HL-60/S4 (cell line): ENCODE measurements around the gene SORCS3.

Experiments used
- in situ Hi-C: fragments of 300-500 bp; cut with MboI; formaldehyde crosslinking; loops from 2 replicates; pipeline ENCODE4 v1.14.3; 2022; ENCODE audit warnings: low sequenced_read_pairs

Gene SORCS3

DNA sequence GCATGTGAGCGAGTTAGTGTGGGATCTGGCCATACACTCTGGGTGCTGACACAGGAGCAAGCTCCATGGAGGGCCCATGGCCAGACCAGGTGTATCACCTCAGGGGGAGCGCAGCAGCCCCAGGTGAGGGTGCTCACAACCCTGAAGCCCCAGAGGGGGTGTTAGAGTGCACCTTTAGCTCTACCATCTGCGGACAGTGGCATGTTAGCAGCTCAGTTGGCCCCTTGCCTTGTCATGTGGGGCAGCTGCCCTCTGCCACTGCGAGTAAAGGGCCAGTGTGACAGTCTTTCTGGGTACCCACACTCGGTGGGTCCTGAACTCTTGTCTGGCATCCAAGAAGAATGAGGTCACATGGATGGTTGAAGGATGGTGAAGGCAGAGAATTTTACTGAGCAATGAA is 600.2 kb downstream of the SORCS3 start:
- in situ Hi-C loops, result no loop called here

DNA sequence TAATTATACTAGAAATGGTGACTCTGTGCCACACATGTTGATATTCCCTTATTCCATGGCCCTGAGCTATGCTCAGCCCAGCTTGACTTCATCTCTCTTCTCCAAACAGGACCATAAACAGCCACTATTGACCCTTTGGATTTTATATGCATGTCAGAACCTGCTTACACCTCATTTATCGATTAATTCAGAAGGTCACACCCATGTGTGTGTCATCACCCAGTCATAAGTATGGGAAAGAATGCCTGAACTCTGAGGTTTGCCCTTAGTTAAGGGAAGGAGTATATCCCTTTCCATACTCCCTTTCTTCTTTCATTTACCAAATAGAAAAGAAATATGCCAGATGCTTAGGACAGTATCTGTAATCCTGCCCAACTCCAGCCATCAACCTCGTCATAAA is 602.3 kb downstream of the SORCS3 start:
- in situ Hi-C loops, result no loop called here

DNA sequence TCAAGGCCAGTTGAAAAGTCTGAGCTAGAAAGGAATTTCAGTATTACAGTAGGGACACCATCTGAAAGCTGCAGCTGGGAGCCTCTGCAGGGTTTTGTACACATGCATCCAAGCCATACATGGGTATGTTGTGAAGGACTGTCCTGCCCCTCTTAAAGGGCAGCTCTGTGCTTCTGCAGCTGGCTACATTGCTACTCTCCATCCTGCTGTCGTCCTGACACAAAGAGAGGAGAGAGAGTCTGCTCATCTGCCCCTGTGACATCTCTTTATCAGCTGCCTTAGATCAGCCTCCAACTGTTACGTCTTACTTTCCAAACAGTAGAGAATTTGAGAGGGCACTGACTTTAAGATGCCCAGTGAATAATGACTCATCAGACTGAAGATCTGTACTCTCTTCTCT is 602.7 kb downstream of the SORCS3 start:
- in situ Hi-C loops, result no loop called here

DNA sequence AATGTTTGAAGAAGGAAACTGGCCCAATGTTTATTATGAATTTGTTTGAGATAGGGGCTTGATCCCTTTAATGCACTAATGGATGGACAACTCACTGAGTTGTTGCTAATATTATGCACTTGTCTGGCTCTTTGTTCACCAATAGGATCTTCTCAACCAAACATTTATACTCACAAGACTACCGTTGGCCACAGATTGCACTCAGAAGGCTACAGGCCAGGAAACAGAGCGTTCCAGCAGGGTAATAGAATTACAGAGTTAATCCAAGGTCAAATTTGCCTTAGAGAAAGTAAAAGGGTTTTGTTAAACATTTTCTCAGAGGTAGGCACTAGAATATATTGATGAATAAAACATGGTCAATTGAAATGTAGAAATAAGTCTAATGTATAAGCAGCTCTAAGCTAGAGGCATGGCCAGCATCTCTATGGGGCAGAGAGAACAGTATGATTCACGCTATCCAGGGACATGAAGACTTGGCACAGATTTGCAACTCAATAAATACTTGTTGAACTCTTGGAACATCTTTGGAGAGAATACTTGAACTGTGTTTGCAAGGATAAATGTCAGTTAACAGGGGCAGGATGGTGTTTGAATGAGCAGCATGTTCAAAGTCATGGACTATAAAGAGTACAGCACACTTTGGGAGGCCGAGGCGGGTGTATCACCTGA is 606.9 kb downstream of the SORCS3 start:
- in situ Hi-C loops, result no loop called here

DNA sequence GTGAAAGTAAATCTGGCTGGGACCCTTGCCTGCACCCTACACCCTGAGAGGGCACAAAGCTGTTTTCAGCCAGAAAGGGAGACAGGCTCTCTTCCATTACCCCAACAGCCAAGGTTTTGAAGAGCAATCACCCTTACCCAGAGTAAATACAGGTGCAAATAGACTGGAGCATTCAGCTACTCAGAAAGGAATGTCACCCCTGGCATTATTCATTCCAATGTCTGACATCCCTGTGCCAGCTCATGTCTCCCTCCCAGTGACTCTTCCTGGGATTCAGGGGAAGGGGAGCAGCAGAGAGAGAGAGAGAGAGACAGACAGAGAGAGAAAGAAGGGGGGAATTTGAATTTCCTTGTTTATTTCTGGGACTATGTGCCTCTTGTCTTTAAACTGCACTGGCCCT is 611.8 kb downstream of the SORCS3 start:
- in situ Hi-C loops, result no loop called here

DNA sequence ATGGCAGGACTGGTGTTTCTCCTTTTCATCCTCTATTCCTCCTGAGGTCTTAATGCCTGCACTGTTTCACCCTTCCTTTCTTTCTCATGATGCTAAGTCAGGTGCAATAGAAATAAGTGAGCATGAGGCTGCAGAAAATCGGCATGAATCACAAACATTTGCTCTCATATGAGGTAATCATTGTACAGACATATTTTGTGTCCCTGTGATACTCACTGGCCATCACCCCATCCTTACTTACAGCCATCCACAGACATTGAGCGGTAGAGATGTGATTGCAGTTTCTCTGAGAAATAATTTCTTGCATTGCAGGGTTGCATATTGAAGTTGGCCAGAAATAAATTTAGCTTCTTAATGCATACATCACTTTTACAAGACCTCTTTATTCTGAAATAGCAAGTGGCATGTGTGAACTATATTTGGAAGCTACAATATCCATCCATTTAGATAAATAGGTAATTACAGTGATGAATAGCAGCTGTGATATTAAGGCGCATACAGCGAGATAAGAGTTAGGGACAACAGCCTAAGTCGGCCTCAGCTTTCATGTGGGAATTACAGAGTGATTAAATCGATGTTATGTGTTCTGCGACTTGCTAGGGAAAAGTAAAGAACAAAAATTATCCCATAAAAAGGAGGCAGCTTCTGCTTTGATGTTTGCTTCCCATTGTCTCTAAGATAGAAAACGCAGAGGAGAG is 612.6 kb downstream of the SORCS3 start:
- in situ Hi-C loops, result no loop called here

DNA sequence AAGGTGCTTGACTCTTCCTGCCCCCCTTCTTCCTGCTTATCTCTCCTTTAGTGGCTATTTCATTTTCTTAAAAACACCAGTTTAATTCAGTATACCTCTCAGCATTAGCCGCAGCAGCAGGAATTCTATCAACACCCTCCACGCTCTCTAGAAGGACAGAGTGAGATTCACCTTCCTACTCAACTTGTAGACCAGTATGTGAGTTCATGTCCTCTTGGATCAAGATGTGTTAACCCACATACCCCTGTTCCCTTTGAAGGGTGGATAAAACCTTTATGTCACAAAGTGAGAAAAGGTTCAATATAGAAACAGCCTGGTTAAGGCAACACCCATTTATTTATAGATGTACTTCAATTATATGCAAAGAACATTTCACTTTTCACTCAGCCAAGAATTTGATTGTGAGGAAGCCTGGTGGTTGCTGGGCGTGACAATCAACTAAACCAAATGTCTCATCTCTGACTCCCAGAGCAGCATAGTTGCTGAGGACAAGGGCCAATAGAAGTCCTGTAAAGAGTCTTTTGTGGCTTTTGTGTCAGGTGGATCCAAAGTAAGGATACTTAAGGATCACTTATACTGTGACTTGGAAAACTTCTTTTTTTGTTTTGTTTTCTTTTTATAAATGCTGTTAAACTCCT is 617.1 kb downstream of the SORCS3 start:
- in situ Hi-C loops, result no loop called here

GRCh38 chr10:105258674-105259065 is 617.6 kb downstream of the SORCS3 start:
- in situ Hi-C loops, result no loop called here

DNA sequence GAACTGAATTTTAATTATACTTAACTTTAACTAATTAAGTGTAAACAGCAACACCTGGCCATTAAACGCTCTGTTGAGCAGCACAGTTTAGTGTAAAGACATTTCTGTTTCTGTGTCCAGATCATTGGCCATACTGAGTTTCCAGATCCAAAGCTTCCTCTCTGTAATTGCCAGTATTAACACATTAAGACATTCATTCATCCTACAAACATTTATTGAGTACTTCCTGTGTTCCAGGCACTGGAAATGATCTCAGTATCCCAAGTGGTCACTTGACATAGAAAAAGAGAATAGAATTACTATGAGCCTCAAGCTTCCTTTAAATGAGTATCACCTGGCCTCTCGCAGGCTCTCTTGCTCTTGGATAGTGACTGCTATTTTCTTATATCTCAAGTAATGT is 618.1 kb downstream of the SORCS3 start:
- in situ Hi-C loops, result no loop called here

- in situ Hi-C loops, result no loop called here
These were observed 621.6 kb downstream of the SORCS3 start for GRCh38 chr10:105262666-105263065.

DNA sequence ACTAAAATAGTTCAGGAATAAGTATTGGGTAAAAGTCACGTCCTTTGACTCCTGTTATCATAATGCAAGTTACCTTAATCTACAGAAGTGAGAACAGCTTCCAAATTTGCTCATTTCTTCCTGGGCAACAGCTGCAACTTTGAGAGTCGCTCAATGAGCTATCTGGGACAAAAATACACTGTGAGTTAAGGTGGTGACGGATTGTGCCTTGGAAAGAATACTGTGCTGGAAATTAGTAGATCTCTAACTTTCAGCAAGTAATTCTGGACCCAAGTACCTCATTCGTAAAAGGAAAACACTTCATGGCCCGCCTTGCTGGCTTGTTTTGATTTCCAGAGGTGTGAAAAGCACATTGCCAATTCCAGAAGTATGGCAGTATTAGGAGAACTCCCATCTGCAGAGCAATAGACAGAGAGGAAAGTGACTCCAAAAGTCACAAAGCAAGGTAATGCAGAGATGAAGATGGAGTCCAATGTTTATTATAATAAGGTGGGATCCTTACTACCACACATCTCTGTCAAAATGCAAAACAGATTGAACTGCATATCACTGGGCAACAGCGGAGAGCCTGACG is 626.0 kb downstream of the SORCS3 start:
- in situ Hi-C loops, result no loop called here

DNA sequence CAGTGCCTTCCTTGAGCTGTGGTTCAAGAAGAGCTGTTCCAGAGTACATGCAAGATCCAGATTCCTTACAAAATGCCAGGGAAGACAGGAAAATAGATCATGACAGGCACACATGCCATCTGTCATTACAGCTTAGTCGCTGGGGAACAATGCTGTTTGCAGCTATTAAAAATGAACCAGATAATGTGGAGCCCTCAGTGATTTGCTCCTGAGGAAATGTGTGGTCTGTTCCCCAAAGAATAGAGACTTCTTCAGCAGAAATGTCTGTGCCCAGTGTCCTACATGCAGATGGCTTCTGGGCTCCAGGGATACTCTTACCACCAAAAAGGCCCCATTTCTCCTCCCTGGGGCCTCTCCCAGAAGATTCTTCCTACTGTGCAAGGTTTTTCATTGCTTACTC is 627.9 kb downstream of the SORCS3 start:
- in situ Hi-C loops, result no loop called here

GRCh38 chr10:105269689-105270088 is 628.6 kb downstream of the SORCS3 start:
- in situ Hi-C loops, result no loop called here

- in situ Hi-C loops, result no loop called here
These were observed 633.5 kb downstream of the SORCS3 start for GRCh38 chr10:105274556-105275070.

GRCh38 chr10:105278439-105278838 is 637.3 kb downstream of the SORCS3 start:
- in situ Hi-C loops, result no loop called here

- in situ Hi-C loops, result no loop called here
These were observed 638.0 kb downstream of the SORCS3 start for GRCh38 chr10:105279101-105279500.

DNA sequence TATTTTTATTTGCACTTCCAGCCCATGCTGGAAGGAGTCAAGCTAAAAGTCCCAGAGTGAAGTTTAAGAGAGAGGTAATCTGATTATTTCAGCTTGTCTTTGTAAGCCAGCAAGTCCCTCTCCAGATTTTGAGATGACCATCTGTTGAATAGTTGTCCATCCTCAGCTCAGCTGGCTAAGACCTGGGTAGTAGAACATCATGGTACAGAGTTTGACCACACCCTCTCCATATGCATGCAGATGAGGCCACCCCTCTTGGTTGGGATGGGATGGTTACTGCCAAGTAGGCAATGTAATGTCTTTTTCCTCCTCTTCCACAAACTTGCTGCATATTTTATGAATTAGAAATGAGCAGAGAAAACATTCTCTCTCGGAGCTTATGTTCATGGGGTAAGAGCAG is 639.8 kb downstream of the SORCS3 start:
- in situ Hi-C loops, result no loop called here

DNA sequence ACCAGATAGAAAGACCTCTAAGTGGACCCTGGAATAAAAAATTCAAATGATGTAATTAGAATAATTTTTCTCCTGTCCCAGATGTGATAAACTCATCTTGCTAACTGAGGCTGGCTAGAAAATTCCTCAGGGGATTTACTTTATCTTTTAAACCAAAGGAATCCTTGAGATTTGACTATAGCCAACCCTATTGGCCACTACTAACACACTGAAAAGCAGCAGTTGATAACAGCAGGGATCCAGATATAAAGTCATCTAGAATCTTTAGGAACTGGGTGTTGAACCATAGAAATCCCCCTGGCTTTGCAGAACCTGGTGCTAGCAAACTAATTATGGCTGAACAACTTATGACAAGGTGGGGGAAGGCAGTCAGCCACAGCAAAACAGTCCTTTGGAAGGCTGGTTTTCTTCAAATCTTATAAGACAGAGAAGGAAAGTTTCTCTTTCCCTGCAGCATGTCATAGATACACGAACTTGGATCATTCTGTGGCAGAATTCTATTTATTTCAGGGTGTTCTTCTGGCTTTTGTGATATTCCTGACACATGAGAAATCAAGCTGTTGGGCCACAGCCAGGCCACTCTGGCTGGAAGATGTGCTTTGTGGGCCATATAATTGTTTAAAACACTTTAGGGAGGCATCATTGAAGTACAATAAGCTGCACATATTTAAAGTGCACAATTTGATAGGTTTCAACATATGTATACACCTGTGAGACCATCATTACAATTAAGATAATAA is 643.6 kb downstream of the SORCS3 start:
- in situ Hi-C loops, result no loop called here

- in situ Hi-C loops, result no loop called here
These were observed 646.9 kb downstream of the SORCS3 start for GRCh38 chr10:105288026-105288425.

DNA sequence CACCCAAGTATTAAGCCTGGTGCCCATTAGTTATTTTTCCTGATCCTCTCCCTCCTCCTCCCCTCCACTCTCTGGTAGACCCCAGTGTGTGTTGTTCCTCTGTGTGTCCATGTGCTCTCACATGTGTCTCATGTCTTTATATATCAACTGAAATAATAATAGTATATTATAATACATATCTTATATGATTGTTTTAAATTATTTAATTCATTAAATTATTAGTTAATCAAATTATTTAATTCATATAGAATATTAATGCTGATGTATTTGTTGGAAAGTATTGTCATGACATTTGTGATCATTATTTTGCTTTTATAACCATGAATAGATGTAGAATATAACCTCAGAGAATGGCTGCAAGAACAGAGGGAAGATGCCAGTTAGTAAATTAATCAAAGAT is 647.5 kb downstream of the SORCS3 start:
- in situ Hi-C loops, result no loop called here

- in situ Hi-C loops, result no loop called here
These were observed 650.5 kb downstream of the SORCS3 start for GRCh38 chr10:105291571-105291970.
